Adrenal gland (tissue), 5 donors: ENCODE results near the gene ASZ1.

Source experiments
- CTCF ChIP-seq, 6 experiments: fragments of 450-650 bp in 4 of 6; fragments of 200-600 bp in 2 of 6; sonication (generic) in 1 of 6; IDR thresholded peaks; 1 replicate in 5 of 6; 2 replicates in 1 of 6; pipeline versions ENCODE4 v1.5.1 to v1.8.0; 2016 to 2021; ENCODE audit warnings: antibody characterized with exemption in 6 of 6, mild to moderate bottlenecking in 2 of 6, moderate library complexity in 1 of 6
- POLR2A ChIP-seq, 2 donors: fragments of 450-650 bp; IDR thresholded peaks; one replicate each; pipeline ENCODE4 v1.6.1; 2017; ENCODE audit warnings: antibody characterized with exemption in 2 of 2, mild to moderate bottlenecking in 2 of 2, moderate library complexity in 1 of 2
- donor health status: DM: no; HTN: no; CAD: no.

- TF ChIP-seq CTCF (IDR thresholded peaks at IDR 0.05) (no peak), POLR2A (IDR thresholded peaks at IDR 0.05) (no peak)
Measured at GRCh38 chr7:117338020-117338419, 89.3 kb downstream of the ASZ1 start.
